HFF-Myc (cell line): ENCODE measurements around the gene SLC1A3.

ENCODE experiments used
- DNase-seq: peaks from one replicate; pipeline ENCODE4 v3.0.0-alpha.2; 2011; ENCODE audit warnings: low read depth; ENCODE audit errors: extremely low read depth
- H3K4me3 ChIP-seq: replicated peaks from 2 replicates; pipeline ENCODE4 v1.5.1; 2011; ENCODE audit warnings: low read depth, mild to moderate bottlenecking, control low read depth, low read length
- TF ChIP-seq, protein P1 (sequence below): IDR thresholded peaks from 2 replicates; pipeline ENCODE4 v1.5.1; 2012; ENCODE audit warnings: mild to moderate bottlenecking, low read depth, low read length, control low read depth; ENCODE audit errors: missing control alignments

The SLC1A3 gene

GRCh38 chr5:36653044-36653705, 46.8 kb downstream of the SLC1A3 start:
- TF ChIP-seq, protein P1, sequence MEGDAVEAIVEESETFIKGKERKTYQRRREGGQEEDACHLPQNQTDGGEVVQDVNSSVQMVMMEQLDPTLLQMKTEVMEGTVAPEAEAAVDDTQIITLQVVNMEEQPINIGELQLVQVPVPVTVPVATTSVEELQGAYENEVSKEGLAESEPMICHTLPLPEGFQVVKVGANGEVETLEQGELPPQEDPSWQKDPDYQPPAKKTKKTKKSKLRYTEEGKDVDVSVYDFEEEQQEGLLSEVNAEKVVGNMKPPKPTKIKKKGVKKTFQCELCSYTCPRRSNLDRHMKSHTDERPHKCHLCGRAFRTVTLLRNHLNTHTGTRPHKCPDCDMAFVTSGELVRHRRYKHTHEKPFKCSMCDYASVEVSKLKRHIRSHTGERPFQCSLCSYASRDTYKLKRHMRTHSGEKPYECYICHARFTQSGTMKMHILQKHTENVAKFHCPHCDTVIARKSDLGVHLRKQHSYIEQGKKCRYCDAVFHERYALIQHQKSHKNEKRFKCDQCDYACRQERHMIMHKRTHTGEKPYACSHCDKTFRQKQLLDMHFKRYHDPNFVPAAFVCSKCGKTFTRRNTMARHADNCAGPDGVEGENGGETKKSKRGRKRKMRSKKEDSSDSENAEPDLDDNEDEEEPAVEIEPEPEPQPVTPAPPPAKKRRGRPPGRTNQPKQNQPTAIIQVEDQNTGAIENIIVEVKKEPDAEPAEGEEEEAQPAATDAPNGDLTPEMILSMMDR: no peak
- H3K4me3 ChIP-seq: no peak overlapping the region
- no peak for DNase-seq

GRCh38 chr5:36654564-36654963, 48.2 kb downstream of the SLC1A3 start:
- TF ChIP-seq, protein P1: no peak
- no peak for DNase-seq
- no peak overlapping the region for H3K4me3 ChIP-seq

DNA sequence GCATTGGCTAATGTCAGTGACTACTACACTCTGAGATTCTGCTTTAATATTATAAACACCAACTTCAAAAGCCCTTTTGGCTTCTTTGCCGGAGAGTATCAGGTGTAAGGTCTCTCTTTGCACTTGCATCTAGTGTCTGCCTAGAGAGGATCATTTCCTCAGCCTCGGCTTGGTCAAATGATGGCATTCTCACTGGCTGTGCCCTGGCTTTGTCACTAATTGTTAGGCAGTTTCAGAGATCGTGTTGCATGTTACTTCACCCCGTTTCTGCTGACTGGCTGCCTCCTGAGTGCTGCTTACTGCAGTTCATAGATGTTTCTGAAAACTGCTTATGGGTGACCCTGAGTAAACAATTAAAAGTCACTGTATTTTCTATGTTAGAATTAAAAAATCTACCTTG, 48.8 kb downstream of the SLC1A3 start:
- no peak for DNase-seq
- TF ChIP-seq, protein P1: no peak
- H3K4me3 ChIP-seq: no peak overlapping the region

DNA sequence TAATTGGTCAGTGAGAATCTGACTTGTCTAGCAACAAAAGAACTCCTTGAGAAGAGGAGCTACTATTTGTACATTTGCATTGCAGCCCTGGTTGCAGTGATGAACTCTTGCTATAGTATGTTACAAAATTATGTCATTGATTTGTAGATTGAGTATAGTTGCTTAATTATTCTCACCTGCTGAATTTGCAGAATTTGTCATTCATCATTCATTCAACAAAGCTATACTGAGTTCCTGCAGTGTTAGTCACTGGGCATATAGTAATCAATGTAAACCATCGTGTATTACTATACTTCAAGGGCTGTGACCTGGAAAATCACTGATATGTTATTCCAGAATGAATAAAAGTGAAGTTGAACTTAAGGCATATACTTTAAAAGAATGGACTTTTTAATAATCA, 50.1 kb downstream of the SLC1A3 start:
- no peak overlapping the region for H3K4me3 ChIP-seq
- no peak for DNase-seq
- TF ChIP-seq, protein P1: no peak

- DNase-seq: peak; percentile 97
These were observed 51.2 kb downstream of the SLC1A3 start for GRCh38 chr5:36657563-36657995.

DNA sequence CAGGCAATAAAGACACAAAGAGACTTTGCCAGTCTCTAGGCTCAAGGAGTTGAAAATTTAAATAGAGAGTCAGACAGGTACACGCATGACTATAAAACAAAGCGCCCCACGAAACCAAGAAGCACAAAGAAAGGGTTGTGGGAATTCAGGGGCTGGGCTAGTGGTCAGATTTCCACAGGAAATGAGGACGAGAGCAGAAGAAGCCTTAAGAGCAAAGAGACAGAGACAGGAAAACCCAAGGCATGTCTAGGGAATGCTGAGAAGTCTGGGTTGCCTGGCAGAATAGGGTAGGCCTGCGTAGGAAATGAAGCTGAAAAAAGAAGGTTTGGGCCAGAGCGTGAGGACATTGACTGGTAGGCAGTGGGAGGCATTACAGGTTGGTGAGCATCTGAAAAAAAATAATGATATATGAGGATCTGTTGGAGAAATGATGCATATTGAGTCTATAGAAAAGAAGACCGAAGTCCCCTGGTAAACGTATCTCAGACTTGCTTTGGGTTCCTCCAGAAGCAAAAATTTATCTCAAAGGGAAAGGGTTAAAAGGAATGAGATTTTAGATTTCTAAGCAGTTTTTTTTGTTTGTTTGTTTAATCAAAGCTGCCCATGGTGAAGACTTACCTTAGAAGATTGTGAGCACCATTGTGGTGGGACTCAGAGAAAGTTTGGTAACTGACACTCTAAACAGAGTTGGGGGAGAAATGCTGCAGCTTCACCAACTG, 51.8 kb downstream of the SLC1A3 start:
- DNase-seq: peak; percentile 27
- TF ChIP-seq, protein P1: no peak
- H3K4me3 ChIP-seq: no peak overlapping the region

More at GRCh38 chr5:36657563-36657995, 51.2 kb downstream of the SLC1A3 start:
- TF ChIP-seq, protein P1: no peak
- no peak overlapping the region for H3K4me3 ChIP-seq

GRCh38 chr5:36659411-36659810, 53.0 kb downstream of the SLC1A3 start:
- no peak overlapping the region for H3K4me3 ChIP-seq
- no peak for DNase-seq

More at GRCh38 chr5:36659411-36659810, 53.0 kb downstream of the SLC1A3 start:
- TF ChIP-seq, protein P1: no peak
